ENCODE data around the gene ENTREP1. TPM values are rescaled to one million over a fixed set of nuclear protein-coding genes. Genes with fewer than 3 reads are reported as not detected.

Gene ENTREP1
- total RNA-seq, 1 donor from 2014 or later = 22.1 TPM

DNA sequence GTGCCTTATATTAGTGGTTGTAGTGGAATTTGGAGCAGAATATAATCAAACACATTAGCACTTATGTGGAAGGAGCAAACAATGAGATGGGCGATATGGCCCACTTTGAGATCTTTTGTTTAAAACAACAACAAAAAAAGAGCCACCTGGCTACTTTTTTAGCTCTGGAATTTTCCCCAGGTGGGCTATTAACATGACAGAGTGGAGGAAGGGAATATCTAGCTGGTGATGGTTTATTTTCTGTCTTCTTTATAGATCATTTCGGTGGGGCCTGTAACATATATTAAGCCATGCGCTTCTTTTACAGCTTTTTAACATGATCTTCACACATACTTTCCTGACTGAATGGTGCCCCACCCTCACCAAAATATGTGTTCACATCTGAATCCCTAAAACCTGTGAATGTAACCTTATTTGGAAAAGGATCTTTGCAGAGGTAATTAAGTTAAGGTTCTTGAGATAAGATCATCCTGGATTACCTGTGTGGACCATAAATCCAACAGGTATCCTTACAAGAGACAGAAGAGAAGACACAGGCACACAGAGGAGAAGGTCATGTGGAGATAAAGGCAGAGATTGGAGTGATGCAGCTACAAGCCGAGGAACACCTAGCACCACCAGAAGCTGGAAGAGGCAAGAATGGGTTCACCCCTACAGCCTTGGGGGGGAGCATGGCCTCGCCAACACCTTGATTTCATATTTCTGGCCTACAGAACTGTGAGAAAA, 16.6 kb upstream of the ENTREP1 start:
- Histone ChIP-seq H3K4me1 (peaks cover 15% of the 10 kb centered on the region), H3K27me3 (ENCODE audit: low read depth) (no peaks in the 10 kb centered on the region), H3K9me3 (replicated peaks) (peaks cover 11% of the 10 kb centered on the region), H3K36me3 (no peaks in the 10 kb centered on the region), H3K4me3 (no peak overlapping the region), H3K27ac (replicated peaks) (peak overlapping the region; percentile 68)
- no peak for DNase-seq
- intact Hi-C loops (cut with micrococcal nuclease) = no loop called here
- TF ChIP-seq, protein P1, sequence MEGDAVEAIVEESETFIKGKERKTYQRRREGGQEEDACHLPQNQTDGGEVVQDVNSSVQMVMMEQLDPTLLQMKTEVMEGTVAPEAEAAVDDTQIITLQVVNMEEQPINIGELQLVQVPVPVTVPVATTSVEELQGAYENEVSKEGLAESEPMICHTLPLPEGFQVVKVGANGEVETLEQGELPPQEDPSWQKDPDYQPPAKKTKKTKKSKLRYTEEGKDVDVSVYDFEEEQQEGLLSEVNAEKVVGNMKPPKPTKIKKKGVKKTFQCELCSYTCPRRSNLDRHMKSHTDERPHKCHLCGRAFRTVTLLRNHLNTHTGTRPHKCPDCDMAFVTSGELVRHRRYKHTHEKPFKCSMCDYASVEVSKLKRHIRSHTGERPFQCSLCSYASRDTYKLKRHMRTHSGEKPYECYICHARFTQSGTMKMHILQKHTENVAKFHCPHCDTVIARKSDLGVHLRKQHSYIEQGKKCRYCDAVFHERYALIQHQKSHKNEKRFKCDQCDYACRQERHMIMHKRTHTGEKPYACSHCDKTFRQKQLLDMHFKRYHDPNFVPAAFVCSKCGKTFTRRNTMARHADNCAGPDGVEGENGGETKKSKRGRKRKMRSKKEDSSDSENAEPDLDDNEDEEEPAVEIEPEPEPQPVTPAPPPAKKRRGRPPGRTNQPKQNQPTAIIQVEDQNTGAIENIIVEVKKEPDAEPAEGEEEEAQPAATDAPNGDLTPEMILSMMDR (IDR thresholded peaks at IDR 0.05; ENCODE audit: borderline replicate concordance) = no peak

DNA sequence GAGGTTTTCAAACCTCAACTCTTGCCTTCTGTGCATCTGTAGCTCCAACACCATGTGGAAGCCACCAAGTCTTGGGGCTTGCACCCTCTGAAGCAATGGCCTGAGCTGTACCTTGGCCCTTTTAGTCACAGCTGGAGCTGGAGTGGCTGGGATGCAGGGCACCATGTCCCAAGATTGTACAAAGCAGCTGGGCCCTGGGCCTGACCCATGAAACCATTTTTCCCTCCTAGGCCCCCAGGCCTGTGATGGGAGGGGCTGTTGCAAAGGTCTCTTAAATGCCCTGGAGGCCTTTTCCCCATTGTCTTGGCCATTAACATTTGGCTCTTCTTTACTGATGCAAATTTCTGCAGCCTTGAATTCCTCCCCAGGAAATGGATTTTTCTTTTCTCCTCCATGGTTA, 11.8 kb upstream of the ENTREP1 start:
- H3K27me3 ChIP-seq (ENCODE audit: low read depth) = no peaks in the 10 kb centered on the region
- peaks cover 3% of the 10 kb centered on the region for H3K4me1 ChIP-seq
- no peak for DNase-seq
- H3K9me3 ChIP-seq (replicated peaks) = peaks cover 16% of the 10 kb centered on the region
- intact Hi-C loops (cut with micrococcal nuclease) = no loop called here
- TF ChIP-seq, protein P1 (IDR thresholded peaks at IDR 0.05; ENCODE audit: borderline replicate concordance) = no peak
- no peak overlapping the region for H3K27ac ChIP-seq (replicated peaks)
- no peak overlapping the region for H3K4me3 ChIP-seq
- H3K36me3 ChIP-seq = no peaks in the 10 kb centered on the region

GRCh38 chr9:69314547-69314946, 10.5 kb upstream of the ENTREP1 start:
- Histone ChIP-seq H3K4me3 (no peak overlapping the region), H3K27ac (replicated peaks) (no peak overlapping the region), H3K9me3 (replicated peaks) (peaks cover 16% of the 10 kb centered on the region), H3K36me3 (no peaks in the 10 kb centered on the region), H3K4me1 (no peaks in the 10 kb centered on the region), H3K27me3 (ENCODE audit: low read depth) (no peaks in the 10 kb centered on the region)
- intact Hi-C loops (cut with micrococcal nuclease) = no loop called here
- TF ChIP-seq, protein P1 (IDR thresholded peaks at IDR 0.05; ENCODE audit: borderline replicate concordance) = no peak
- DNase-seq = no peak

DNA sequence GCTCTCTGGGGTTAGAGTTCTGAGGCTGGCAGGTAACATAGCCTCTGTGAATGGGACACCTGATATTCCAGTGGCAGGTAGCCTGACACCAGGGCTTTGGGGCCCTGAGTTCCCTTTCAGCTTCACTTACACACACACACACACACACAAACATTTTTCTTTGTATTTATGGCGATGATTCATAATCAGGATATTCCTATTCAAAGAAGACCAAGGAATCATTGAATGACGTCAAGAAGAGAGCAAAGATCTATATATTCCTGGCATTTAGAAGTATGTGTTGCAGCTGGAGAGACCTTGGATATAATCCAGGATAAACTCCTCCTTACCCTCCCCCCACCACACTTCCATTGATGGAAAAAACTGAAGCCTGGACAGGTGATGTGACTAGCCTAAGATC, 7.9 kb upstream of the ENTREP1 start:
- Histone ChIP-seq H3K4me3 (no peak overlapping the region), H3K9me3 (replicated peaks) (peaks cover 16% of the 10 kb centered on the region), H3K27me3 (ENCODE audit: low read depth) (no peaks in the 10 kb centered on the region), H3K36me3 (no peaks in the 10 kb centered on the region), H3K27ac (replicated peaks) (no peak overlapping the region), H3K4me1 (peaks cover 3% of the 10 kb centered on the region)
- intact Hi-C loops (cut with micrococcal nuclease) = no loop called here
- DNase-seq = no peak
- TF ChIP-seq, protein P1 (IDR thresholded peaks at IDR 0.05; ENCODE audit: borderline replicate concordance) = no peak

- intact Hi-C loops (cut with micrococcal nuclease) = no loop called here
- peaks cover 10% of the 10 kb centered on the region for H3K9me3 ChIP-seq (replicated peaks)
- no peak for DNase-seq
- H3K27me3 ChIP-seq (ENCODE audit: low read depth) = no peaks in the 10 kb centered on the region
- no peak overlapping the region for H3K27ac ChIP-seq (replicated peaks)
- H3K4me3 ChIP-seq = no peak overlapping the region
- H3K36me3 ChIP-seq = no peaks in the 10 kb centered on the region
- peaks cover 11% of the 10 kb centered on the region for H3K4me1 ChIP-seq
- TF ChIP-seq, protein P1 (IDR thresholded peaks at IDR 0.05; ENCODE audit: borderline replicate concordance) = no peak
Measured at GRCh38 chr9:69317894-69318293, 7.1 kb upstream of the ENTREP1 start.
